Activated CD8-positive, alpha-beta memory T cell treated with anti-CD3 and anti-CD28 coated beads, Interleukin-2, amount 10 ng/mL, durations not matched to agents 7 days and 5 days (primary cell): Measurements from ENCODE around the gene FTO. TPM values are rescaled to one million over a fixed set of nuclear protein-coding genes. Genes with fewer than 3 reads are reported as not detected.

ENCODE experiments used
- ATAC-seq: fragments of 150-1000 bp; cut with Tn5 transposase; one replicate; pipeline ENCODE4 v1.10.0; 2021; ENCODE audit warnings: moderate library complexity
- CTCF ChIA-PET: fragments of 350-600 bp; sonication (Branson Sonifier 250); formaldehyde crosslinking; loops from one replicate; lab custom pipeline; 2021; ENCODE audit warnings: antibody characterized with exemption; lab: Charles Lee
- DNase-seq: peaks from one replicate; pipeline ENCODE4 v3.0.0-alpha.2; 2020
- H3K27ac Mint-ChIP-seq: one replicate; pipeline ENCODE4 v1.8.0; 2021; ENCODE audit warnings: mild to moderate bottlenecking, mixed read lengths
- H3K27me3 Mint-ChIP-seq: one replicate; pipeline ENCODE4 v1.8.0; 2021; ENCODE audit warnings: mixed read lengths
- H3K36me3 Mint-ChIP-seq: one replicate; pipeline ENCODE4 v1.8.0; 2021; ENCODE audit warnings: mild to moderate bottlenecking, mixed read lengths
- H3K4me1 Mint-ChIP-seq: one replicate; pipeline ENCODE4 v1.8.0; 2021; ENCODE audit warnings: mixed read lengths
- H3K4me3 Mint-ChIP-seq: one replicate; pipeline ENCODE4 v1.8.0; 2021; ENCODE audit warnings: mild to moderate bottlenecking, moderate library complexity, mixed read lengths
- H3K9me3 Mint-ChIP-seq: one replicate; pipeline ENCODE4 v1.8.0; 2022; ENCODE audit warnings: low read depth, mixed read lengths
- total RNA-seq, 2 experiments: library from RNA; stranded (reverse); gene quantifications; one replicate each; pipeline ENCODE4 v1.2.3, GENCODE V29; 2021

FTO gene
- total RNA-seq, 2 experiments from 2014 or later = 47.4 to 57.7 TPM

GRCh38 chr16:53855056-53855455 is 151.1 kb downstream of the FTO start:
- Mint-ChIP-seq H3K4me1 (no peaks in the 10 kb centered on the region), H3K27me3 (no peaks in the 10 kb centered on the region), H3K27ac (no peak overlapping the region), H3K9me3 (peaks cover 4% of the 10 kb centered on the region), H3K4me3 (no peak overlapping the region), H3K36me3 (peaks cover 18% of the 10 kb centered on the region)
- ATAC-seq = no peak
- DNase-seq = no peak
- CTCF ChIA-PET = no interaction called here

- Mint-ChIP-seq H3K27me3 (no peaks in the 10 kb centered on the region), H3K9me3 (peaks cover 4% of the 10 kb centered on the region), H3K4me3 (no peak overlapping the region), H3K4me1 (no peaks in the 10 kb centered on the region), H3K27ac (no peak overlapping the region), H3K36me3 (peaks cover 18% of the 10 kb centered on the region)
- no peak for ATAC-seq
- DNase-seq = no peak
- CTCF ChIA-PET = no interaction called here
These were observed 151.6 kb downstream of the FTO start for GRCh38 chr16:53855511-53855910.

GRCh38 chr16:53859995-53860540 is 156.1 kb downstream of the FTO start:
- peaks cover 3% of the 10 kb centered on the region for H3K4me1 Mint-ChIP-seq
- ATAC-seq (no peak), DNase-seq (no peak)
- CTCF ChIA-PET = no interaction called here
- no peaks in the 10 kb centered on the region for H3K9me3 Mint-ChIP-seq
- H3K36me3 Mint-ChIP-seq = peaks cover 5% of the 10 kb centered on the region
- no peaks in the 10 kb centered on the region for H3K27me3 Mint-ChIP-seq
- H3K4me3 Mint-ChIP-seq = no peak overlapping the region
- H3K27ac Mint-ChIP-seq = no peak overlapping the region

GRCh38 chr16:53863861-53864260 is 159.9 kb downstream of the FTO start:
- CTCF ChIA-PET = no interaction called here
- Mint-ChIP-seq H3K4me3 (no peak overlapping the region), H3K27ac (no peak overlapping the region), H3K4me1 (peaks cover 14% of the 10 kb centered on the region), H3K27me3 (no peaks in the 10 kb centered on the region), H3K9me3 (no peaks in the 10 kb centered on the region), H3K36me3 (peaks cover 15% of the 10 kb centered on the region)
- DNase-seq (no peak), ATAC-seq (no peak)

DNA sequence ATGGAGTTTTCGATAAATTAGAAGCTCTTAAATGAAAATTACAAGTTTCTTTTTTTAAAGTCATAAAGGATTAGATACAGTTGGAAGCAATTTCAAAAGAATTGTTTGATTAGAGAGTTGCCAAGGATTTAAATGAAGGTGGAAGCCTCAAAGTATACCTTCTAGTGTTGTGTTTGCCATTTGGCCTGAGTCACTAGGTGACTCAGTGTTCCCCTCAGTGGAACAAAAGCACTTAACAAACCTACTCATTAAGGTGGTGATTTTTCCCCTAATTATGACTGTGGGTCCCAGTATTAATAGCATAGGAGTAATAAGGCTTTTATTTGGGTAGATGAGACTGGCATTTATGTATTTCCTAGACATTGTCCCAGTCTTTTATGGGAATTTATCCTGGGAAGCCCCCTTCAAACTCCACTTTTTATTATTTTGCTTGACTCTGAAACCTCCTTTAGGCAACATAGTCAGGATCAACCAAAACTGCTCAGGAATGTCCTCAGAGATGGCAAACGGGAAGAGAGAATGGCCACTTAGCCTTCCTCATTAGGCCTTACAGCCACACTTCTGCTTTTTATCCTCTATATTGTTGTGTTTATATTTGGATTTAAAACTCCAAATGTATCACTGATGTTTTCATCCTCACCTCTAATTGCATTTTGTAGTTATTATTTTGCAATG is 161.0 kb downstream of the FTO start:
- no peak overlapping the region for H3K27ac Mint-ChIP-seq

DNA sequence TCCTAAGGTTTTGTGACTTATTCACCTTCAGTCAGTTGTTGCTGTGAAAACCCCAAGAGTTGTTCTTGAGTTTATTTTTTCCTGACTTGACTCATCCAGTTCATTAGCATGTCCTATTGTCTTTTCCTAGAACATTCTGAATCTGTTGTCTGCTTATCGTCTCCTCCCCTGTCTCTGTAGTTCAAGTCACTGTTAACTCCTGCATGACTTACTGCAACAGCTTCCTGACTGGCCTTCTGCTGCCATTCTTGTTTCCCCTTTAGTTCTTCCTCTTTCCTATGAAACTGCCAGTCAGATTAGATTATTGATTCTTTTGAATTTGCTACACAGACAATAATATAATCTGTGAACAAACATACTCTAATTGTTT is 161.5 kb downstream of the FTO start:
- peaks cover 14% of the 10 kb centered on the region for H3K4me1 Mint-ChIP-seq
- DNase-seq = no peak
- no peak overlapping the region for H3K4me3 Mint-ChIP-seq
- no peak for ATAC-seq
- H3K27ac Mint-ChIP-seq = no peak overlapping the region
- H3K36me3 Mint-ChIP-seq = peaks cover 21% of the 10 kb centered on the region
- H3K27me3 Mint-ChIP-seq = no peaks in the 10 kb centered on the region
- CTCF ChIA-PET = no interaction called here
- H3K9me3 Mint-ChIP-seq = no peaks in the 10 kb centered on the region

More for the DNA sequence above, 161.0 kb downstream of the FTO start:
- Mint-ChIP-seq H3K9me3 (no peaks in the 10 kb centered on the region), H3K4me1 (peaks cover 14% of the 10 kb centered on the region), H3K4me3 (no peak overlapping the region), H3K36me3 (peaks cover 17% of the 10 kb centered on the region), H3K27me3 (no peaks in the 10 kb centered on the region)
- no peak for DNase-seq
- CTCF ChIA-PET = no interaction called here
- ATAC-seq = no peak

GRCh38 chr16:53866520-53866919 is 162.6 kb downstream of the FTO start:
- Mint-ChIP-seq H3K4me1 (peaks cover 14% of the 10 kb centered on the region), H3K36me3 (peaks cover 28% of the 10 kb centered on the region), H3K4me3 (no peak overlapping the region), H3K27me3 (no peaks in the 10 kb centered on the region), H3K27ac (no peak overlapping the region), H3K9me3 (peaks cover 6% of the 10 kb centered on the region)
- no peak for DNase-seq
- CTCF ChIA-PET = no interaction called here
- ATAC-seq = no peak

GRCh38 chr16:53870831-53871230 is 166.9 kb downstream of the FTO start:
- ATAC-seq (no peak), DNase-seq (no peak)
- Mint-ChIP-seq H3K27me3 (no peaks in the 10 kb centered on the region), H3K4me3 (no peak overlapping the region), H3K27ac (no peak overlapping the region), H3K9me3 (peaks cover 6% of the 10 kb centered on the region), H3K36me3 (peaks cover 38% of the 10 kb centered on the region), H3K4me1 (peaks cover 16% of the 10 kb centered on the region)
- CTCF ChIA-PET = no interaction called here

DNA sequence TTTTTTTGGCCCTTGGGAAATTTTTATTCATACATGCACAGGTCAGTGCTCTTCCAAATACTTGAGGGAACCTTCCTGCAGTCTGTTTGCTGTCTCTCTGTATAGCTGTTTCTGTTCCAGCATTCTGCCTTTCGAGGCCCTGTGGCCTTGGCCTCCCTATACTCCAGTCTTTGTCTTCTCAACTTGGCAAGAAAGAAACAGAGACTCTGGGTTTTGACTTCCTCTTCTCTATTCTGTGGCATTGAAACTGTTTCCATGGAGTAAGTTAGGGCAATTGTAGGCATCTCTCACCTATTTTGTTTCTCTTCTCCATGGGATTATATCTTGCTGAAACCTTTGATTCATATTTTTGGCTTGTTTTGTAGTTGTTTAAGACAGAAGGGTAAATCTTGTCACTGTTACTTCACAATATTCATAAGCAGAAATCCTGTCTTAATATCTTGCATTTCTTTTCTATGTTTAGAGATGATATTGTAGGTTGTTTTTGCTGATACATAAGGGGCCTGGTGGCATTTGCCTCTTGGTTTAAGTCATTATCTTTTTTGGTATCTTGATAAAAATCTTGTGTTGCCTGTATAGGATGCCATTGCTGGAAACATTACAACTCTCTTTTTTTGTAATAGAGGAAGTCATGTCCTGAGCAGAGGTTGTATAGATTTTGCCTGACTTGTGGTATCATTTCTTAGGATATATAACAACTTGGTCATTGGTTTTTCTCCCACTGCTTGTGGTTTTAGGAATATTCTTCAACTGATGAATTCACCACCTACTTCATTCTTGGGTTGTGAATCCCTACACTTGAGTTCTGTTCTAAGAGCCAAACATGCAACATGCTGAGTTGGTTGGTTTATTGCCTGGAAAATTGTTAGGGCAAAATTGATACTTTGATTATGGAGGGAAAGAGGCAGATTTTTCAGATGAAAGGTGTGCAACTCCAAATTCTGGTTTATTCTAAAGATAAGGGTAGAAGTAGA is 168.6 kb downstream of the FTO start:
- ATAC-seq (peak; percentile 33), DNase-seq (no peak)
- Mint-ChIP-seq H3K4me3 (no peak overlapping the region), H3K4me1 (peaks cover 12% of the 10 kb centered on the region), H3K27me3 (no peaks in the 10 kb centered on the region), H3K27ac (peak overlapping the region; percentile 64), H3K9me3 (peaks cover 6% of the 10 kb centered on the region), H3K36me3 (peaks cover 33% of the 10 kb centered on the region)
- CTCF ChIA-PET = no interaction called here

- no peak for ATAC-seq
- Mint-ChIP-seq H3K27ac (no peak overlapping the region), H3K27me3 (no peaks in the 10 kb centered on the region), H3K4me3 (no peak overlapping the region), H3K4me1 (peaks cover 11% of the 10 kb centered on the region), H3K36me3 (peaks cover 22% of the 10 kb centered on the region), H3K9me3 (no peaks in the 10 kb centered on the region)
- CTCF ChIA-PET = no interaction called here
- no peak for DNase-seq
These were observed 172.9 kb downstream of the FTO start for GRCh38 chr16:53876811-53877210.

DNA sequence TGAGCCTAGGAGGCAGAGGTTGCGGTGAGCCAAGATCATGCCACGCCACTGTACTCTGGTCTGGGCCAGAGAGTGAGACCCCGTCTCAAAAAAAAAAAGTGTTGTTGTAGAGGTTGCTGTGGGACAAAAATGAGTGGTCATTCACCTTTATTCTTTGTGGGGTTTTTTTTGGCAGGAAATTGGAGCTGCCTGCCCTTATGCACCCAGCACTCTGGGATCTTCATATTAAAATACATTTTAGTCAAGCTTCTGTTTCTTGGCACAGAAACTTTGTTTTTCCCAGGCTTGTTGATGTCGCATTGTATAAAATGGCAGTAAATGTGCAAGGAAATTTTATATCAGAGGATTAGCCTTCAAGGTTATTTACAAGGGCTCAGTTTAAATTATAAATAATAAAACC is 174.3 kb downstream of the FTO start:
- no peak overlapping the region for H3K27ac Mint-ChIP-seq
- DNase-seq = no peak
- H3K9me3 Mint-ChIP-seq = no peaks in the 10 kb centered on the region
- no peak for ATAC-seq
- peaks cover 18% of the 10 kb centered on the region for H3K36me3 Mint-ChIP-seq
- no peak overlapping the region for H3K4me3 Mint-ChIP-seq
- no peaks in the 10 kb centered on the region for H3K4me1 Mint-ChIP-seq
- CTCF ChIA-PET = no interaction called here
- H3K27me3 Mint-ChIP-seq = no peaks in the 10 kb centered on the region

DNA sequence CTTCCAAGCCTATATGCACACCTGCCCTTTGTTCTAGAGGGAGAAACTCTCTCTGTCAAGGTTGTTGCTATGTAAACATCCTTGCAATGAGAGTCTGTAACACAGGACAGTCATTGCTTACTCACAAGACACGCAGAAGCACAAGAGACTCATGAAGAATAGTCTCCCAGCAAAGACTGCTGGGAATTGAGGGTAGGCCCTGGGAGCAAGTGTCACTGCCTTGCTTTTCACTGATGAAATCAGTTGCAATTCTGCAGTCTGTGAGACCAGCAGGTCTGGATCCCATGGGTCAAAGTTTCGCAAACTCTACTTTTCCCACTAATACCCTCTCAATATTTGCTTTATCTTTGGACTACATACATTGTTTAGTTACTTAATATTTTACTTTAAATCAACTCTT is 177.4 kb downstream of the FTO start:
- H3K4me1 Mint-ChIP-seq = no peaks in the 10 kb centered on the region
- peaks cover 11% of the 10 kb centered on the region for H3K36me3 Mint-ChIP-seq
- no peaks in the 10 kb centered on the region for H3K27me3 Mint-ChIP-seq
- DNase-seq = no peak
- H3K27ac Mint-ChIP-seq = no peak overlapping the region
- no peak for ATAC-seq
- no peaks in the 10 kb centered on the region for H3K9me3 Mint-ChIP-seq
- CTCF ChIA-PET = no interaction called here
- H3K4me3 Mint-ChIP-seq = no peak overlapping the region

DNA sequence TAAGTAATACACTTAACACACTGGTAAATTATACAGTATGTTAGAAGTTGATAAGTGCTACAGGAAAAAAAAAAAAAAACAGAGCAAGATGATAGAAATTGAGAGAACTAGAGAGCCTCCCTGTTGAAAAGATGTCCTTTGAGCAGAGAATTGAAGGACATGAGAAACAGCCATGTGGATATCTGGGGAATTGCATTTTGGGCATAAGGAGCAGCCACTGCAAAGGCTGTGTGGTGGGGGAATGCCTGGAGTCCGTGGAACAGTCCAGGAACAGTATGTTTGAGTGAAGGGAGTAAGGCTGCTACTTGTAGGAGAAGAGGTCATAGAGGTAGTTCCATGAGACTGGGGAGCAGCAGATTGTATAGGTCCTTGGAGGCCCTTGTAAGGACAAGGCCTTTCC is 178.4 kb downstream of the FTO start:
- Mint-ChIP-seq H3K36me3 (peaks cover 17% of the 10 kb centered on the region), H3K27ac (no peak overlapping the region)
- no peak for DNase-seq

DNA sequence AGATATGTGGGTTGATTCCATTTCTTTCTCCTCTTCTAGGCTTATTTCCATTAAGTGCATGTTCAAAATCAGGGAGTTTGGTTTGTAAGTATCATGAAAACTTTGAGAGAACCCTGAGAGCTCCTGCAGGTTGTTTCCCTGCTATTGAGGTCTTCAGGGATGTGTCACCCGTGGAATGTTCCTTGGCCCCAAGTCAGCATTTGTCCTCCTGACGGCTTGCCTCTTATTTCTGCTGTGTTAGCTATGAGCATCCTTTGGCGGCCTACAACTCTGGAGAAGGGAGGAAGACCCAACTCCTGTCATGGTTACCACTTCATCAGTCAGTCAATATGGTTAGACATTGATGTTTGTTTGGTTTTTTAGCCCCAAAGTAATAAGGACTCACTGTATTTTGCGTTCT is 180.8 kb downstream of the FTO start:
- peaks cover 3% of the 10 kb centered on the region for H3K4me1 Mint-ChIP-seq
- ATAC-seq (no peak), DNase-seq (no peak)
- H3K36me3 Mint-ChIP-seq = peaks cover 17% of the 10 kb centered on the region
- peaks cover 6% of the 10 kb centered on the region for H3K9me3 Mint-ChIP-seq
- no peak overlapping the region for H3K27ac Mint-ChIP-seq
- H3K27me3 Mint-ChIP-seq = no peaks in the 10 kb centered on the region
- no peak overlapping the region for H3K4me3 Mint-ChIP-seq
- CTCF ChIA-PET = no interaction called here

More for the DNA sequence above, 178.4 kb downstream of the FTO start:
- no peak for ATAC-seq
- no peaks in the 10 kb centered on the region for H3K4me1 Mint-ChIP-seq
- no peak overlapping the region for H3K4me3 Mint-ChIP-seq
- no peaks in the 10 kb centered on the region for H3K27me3 Mint-ChIP-seq
- H3K9me3 Mint-ChIP-seq = peaks cover 6% of the 10 kb centered on the region
- CTCF ChIA-PET = no interaction called here
